Measurements from ENCODE around the gene AKAP6. TPM values are rescaled to one million over a fixed set of nuclear protein-coding genes. Genes with fewer than 3 reads are reported as not detected.

The AKAP6 gene
- total and polyA plus RNA-seq, 2 experiments from 2014 or later, result 0.38 to 0.42 TPM

GRCh38 chr14:32469388-32470160 lies 140.5 kb downstream of the AKAP6 start:
- H3K27ac Mint-ChIP-seq, result no peak overlapping the region; the same call in 1 of the 2 replicates
- TF ChIP-seq JUNB (IDR thresholded peaks at IDR 0.05; ENCODE audit: unreplicated experiment) (no peak), CTCF (conservative IDR thresholded peaks at IDR 0.05; ENCODE audit: low read depth in 2 of 2) (peak in 1 of 2 experiments; percentile 80; a peak in 3 of 4 replicates)

DNA sequence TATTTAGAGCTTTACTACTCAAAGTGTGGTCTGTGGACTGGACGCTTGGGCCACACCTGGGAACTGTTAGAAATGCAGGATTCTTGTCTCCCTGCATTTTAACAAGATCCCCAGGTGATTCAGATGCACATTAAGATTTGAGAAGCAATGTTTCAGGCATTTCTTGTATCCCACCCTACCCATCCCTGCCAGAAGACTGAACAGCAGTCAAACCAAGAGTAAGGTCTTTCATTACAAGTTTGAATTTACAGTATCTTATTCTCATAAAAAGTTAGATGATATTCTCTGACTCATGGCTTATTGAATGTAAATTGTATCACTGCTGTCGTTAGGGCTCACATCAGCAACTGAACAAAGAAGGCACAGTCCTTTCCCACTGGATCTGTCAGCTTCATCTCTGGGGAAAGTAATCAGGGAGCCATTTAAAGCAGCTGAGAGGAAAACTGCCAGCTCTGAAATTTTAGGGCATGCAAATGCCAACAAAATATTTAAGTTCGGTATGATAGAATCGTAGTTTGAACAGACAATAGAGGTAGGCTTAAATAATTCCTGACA lies 141.1 kb downstream of the AKAP6 start:
- Histone ChIP-seq H3K36me3 (ENCODE audit: insufficient read depth) (no peaks in the 10 kb centered on the region), H3K27ac (ENCODE audit: low read depth) (no peak overlapping the region), H3K27me3 (ENCODE audit: insufficient read depth) (no peaks in the 10 kb centered on the region), H4K20me1 (replicated peaks; ENCODE audit: insufficient read depth) (no peaks in the 10 kb centered on the region), H3K4me3 (no peak overlapping the region), H3K79me2 (replicated peaks; ENCODE audit: insufficient read depth) (no peaks in the 10 kb centered on the region), H3K4me2 (no peak overlapping the region), H3F3A (replicated peaks; ENCODE audit: low read depth) (no peaks in the 10 kb centered on the region), H2AFZ (no peak overlapping the region), H3K9me2 (ENCODE audit: insufficient read depth) (no peaks in the 10 kb centered on the region), H3K4me1 (ENCODE audit: insufficient read depth) (no peaks in the 10 kb centered on the region; the same call in 1 of the 2 replicates)
- H3K36me3 Mint-ChIP-seq (ENCODE audit: low read depth), result 0 out of 3 replicates have a peak, but pooled peaks cover 5% of the 10 kb centered on the region
- H3K9me3 Mint-ChIP-seq, result peaks cover 3% of the 10 kb centered on the region; the same call in 1 of the 3 replicates
- no peak overlapping the region; the same call in 1 of the 2 replicates for H3K27ac Mint-ChIP-seq
- DNase-seq (ENCODE audit: low spot score) (no peak), ATAC-seq (no peak)
- peaks cover 24% of the 10 kb centered on the region for H3K4me1 Mint-ChIP-seq
- no peak overlapping the region for H3K4me3 Mint-ChIP-seq
- no peaks in the 10 kb centered on the region for H3K27me3 Mint-ChIP-seq (ENCODE audit: insufficient read depth, low read depth, poor library complexity)
- TF ChIP-seq ZNF331 (CRISPR knock-in tag; IDR thresholded peaks at IDR 0.05; ENCODE audit: low read depth) (no peak), POLR2AphosphoS5 (IDR thresholded peaks at IDR 0.05; ENCODE audit: low read depth) (no peak), NANOG (IDR thresholded peaks at IDR 0.05; ENCODE audit: borderline replicate concordance) (no peak), EZH2 (IDR thresholded peaks at IDR 0.05; ENCODE audit: low read depth, unreplicated experiment) (no peak), STAT1 (IDR thresholded peaks at IDR 0.05; ENCODE audit: unreplicated experiment) (no peak)
- TF ChIP-seq, protein P1, sequence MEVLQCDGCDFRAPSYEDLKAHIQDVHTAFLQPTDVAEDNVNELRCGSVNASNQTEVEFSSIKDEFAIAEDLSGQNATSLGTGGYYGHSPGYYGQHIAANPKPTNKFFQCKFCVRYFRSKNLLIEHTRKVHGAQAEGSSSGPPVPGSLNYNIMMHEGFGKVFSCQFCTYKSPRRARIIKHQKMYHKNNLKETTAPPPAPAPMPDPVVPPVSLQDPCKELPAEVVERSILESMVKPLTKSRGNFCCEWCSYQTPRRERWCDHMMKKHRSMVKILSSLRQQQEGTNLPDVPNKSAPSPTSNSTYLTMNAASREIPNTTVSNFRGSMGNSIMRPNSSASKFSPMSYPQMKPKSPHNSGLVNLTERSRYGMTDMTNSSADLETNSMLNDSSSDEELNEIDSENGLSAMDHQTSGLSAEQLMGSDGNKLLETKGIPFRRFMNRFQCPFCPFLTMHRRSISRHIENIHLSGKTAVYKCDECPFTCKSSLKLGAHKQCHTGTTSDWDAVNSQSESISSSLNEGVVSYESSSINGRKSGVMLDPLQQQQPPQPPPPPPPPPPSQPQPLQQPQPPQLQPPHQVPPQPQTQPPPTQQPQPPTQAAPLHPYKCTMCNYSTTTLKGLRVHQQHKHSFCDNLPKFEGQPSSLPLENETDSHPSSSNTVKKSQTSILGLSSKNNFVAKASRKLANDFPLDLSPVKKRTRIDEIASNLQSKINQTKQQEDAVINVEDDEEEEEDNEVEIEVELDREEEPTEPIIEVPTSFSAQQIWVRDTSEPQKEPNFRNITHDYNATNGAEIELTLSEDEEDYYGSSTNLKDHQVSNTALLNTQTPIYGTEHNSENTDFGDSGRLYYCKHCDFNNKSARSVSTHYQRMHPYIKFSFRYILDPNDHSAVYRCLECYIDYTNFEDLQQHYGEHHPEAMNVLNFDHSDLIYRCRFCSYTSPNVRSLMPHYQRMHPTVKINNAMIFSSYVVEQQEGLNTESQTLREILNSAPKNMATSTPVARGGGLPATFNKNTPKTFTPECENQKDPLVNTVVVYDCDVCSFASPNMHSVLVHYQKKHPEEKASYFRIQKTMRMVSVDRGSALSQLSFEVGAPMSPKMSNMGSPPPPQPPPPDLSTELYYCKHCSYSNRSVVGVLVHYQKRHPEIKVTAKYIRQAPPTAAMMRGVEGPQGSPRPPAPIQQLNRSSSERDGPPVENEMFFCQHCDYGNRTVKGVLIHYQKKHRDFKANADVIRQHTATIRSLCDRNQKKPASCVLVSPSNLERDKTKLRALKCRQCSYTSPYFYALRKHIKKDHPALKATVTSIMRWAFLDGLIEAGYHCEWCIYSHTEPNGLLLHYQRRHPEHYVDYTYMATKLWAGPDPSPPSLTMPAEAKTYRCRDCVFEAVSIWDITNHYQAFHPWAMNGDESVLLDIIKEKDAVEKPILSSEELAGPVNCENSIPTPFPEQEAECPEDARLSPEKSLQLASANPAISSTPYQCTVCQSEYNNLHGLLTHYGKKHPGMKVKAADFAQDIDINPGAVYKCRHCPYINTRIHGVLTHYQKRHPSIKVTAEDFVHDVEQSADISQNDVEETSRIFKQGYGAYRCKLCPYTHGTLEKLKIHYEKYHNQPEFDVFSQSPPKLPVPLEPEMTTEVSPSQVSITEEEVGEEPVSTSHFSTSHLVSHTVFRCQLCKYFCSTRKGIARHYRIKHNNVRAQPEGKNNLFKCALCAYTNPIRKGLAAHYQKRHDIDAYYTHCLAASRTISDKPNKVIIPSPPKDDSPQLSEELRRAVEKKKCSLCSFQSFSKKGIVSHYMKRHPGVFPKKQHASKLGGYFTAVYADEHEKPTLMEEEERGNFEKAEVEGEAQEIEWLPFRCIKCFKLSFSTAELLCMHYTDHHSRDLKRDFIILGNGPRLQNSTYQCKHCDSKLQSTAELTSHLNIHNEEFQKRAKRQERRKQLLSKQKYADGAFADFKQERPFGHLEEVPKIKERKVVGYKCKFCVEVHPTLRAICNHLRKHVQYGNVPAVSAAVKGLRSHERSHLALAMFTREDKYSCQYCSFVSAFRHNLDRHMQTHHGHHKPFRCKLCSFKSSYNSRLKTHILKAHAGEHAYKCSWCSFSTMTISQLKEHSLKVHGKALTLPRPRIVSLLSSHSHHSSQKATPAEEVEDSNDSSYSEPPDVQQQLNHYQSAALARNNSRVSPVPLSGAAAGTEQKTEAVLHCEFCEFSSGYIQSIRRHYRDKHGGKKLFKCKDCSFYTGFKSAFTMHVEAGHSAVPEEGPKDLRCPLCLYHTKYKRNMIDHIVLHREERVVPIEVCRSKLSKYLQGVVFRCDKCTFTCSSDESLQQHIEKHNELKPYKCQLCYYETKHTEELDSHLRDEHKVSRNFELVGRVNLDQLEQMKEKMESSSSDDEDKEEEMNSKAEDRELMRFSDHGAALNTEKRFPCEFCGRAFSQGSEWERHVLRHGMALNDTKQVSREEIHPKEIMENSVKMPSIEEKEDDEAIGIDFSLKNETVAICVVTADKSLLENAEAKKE (CRISPR knock-in tag; IDR thresholded peaks at IDR 0.05), result no peak

More at GRCh38 chr14:32469388-32470160, 140.5 kb downstream of the AKAP6 start:
- 0 out of 3 replicates have a peak, but pooled peaks cover 5% of the 10 kb centered on the region for H3K36me3 Mint-ChIP-seq (ENCODE audit: low read depth)
- Histone ChIP-seq H3K9me2 (ENCODE audit: insufficient read depth) (no peaks in the 10 kb centered on the region), H4K20me1 (replicated peaks; ENCODE audit: insufficient read depth) (no peaks in the 10 kb centered on the region), H3F3A (replicated peaks; ENCODE audit: low read depth) (no peaks in the 10 kb centered on the region), H3K79me2 (replicated peaks; ENCODE audit: insufficient read depth) (no peaks in the 10 kb centered on the region), H3K4me1 (ENCODE audit: insufficient read depth) (no peaks in the 10 kb centered on the region; the same call in 1 of the 2 replicates), H2AFZ (no peak overlapping the region), H3K27me3 (ENCODE audit: insufficient read depth) (no peaks in the 10 kb centered on the region), H3K4me2 (no peak overlapping the region), H3K4me3 (no peak overlapping the region), H3K36me3 (ENCODE audit: insufficient read depth) (no peaks in the 10 kb centered on the region), H3K27ac (ENCODE audit: low read depth) (no peak overlapping the region)
- DNase-seq (ENCODE audit: low spot score) (peak; percentile 60), ATAC-seq (no peak; the same call in 2 of the 3 replicates)
- H3K9me3 Mint-ChIP-seq, result peaks cover 3% of the 10 kb centered on the region; the same call in 2 of the 3 replicates
- no peaks in the 10 kb centered on the region for H3K27me3 Mint-ChIP-seq (ENCODE audit: insufficient read depth, low read depth, poor library complexity)
- peaks cover 24% of the 10 kb centered on the region for H3K4me1 Mint-ChIP-seq
- H3K4me3 Mint-ChIP-seq, result no peak overlapping the region

Data from GM23338 (cell line).